PFSK-1 (cell line): ENCODE results near the gene SLX9.

Experiments
- POLR2AphosphoS5 ChIP-seq: IDR thresholded peaks from 2 replicates; pipeline ENCODE4 v1.6.1; 2012; ENCODE audit warnings: low read depth, mild to moderate bottlenecking, control low read depth, low read length, moderate library complexity
- SIN3A ChIP-seq: IDR thresholded peaks from 2 replicates; pipeline ENCODE4 v1.6.1; 2012; ENCODE audit warnings: mild to moderate bottlenecking, low read length, moderate library complexity, borderline replicate concordance; ENCODE audit not compliant: insufficient read depth

DNA sequence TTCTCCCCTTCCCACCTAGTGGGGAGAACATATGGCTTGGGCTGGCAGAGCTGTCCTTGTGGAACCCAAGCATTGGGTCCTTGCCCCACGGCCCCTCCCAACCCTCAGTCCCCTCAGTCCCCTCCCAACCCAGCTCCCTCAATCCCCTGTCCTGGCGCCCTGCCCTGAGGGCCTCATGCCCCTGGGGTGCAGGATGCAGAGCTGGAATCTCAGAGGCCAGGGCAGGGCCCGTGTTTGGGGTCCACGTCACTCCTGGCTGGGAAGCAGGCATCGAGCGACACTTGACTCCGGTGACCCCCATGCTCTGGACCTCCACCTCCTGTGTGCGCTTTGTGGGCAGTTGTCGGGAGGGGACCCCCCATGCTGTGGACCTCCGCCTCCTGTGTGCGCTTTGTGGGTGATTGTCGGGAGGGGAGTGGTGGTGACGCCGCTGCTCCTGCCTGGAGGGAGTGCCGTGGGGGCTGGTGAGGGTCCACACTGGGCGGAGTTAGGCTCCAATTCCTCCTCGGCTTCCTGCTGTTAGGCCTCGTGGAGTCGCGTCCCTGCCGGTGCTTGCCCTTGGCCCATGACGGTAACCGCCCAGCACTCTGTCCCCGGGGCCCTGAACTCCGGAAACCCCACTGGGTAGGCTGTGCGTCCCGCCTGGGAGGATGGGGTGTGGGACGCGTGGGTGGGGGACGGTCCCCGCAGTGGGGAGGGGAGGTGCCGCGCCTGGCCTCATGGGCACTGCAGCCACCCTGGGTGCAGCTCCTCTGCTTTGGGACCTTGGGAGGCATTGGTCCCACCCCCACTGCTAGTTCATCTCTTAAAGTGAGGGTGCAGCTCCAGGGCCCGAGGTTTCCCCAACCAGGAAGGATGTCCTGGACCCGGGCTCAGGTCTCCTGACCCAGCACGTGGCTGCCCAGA, 31.2 kb downstream of the SLX9 start:
- TF ChIP-seq POLR2AphosphoS5 (no peak), SIN3A (no peak)
